ENCODE results near the gene GDF15.

Gene GDF15

GRCh38 chr19:18415178-18415867 lies 29.4 kb downstream of the GDF15 start:
- Histone ChIP-seq H4K20me1 (ENCODE audit: insufficient read depth, low read length, poor library complexity, severe bottlenecking) (peaks cover 4% of the 10 kb centered on the region), H3K4me1 (ENCODE audit: insufficient read depth, low read length, poor library complexity, severe bottlenecking) (peaks cover 51% of the 10 kb centered on the region), H3K4me3 (ENCODE audit: low read length, poor library complexity, severe bottlenecking) (peak overlapping the region; percentile 80), H3K9me2 (replicated peaks; ENCODE audit: low read depth, low read length) (no peaks in the 10 kb centered on the region), H3K36me3 (ENCODE audit: insufficient read depth, low read length) (no peaks in the 10 kb centered on the region), H3K9me3 (ENCODE audit: insufficient read depth, low read depth, low read length) (no peaks in the 10 kb centered on the region), H3F3A (ENCODE audit: low read depth) (peaks cover 17% of the 10 kb centered on the region; the same call in 1 of the 2 replicates), H3K9ac (ENCODE audit: low read depth, low read length, poor library complexity, severe bottlenecking) (peak overlapping the region; percentile 86), H2AFZ (ENCODE audit: low read length) (peak overlapping the region; percentile 66; the same call in 1 of the 2 replicates), H3K27me3 (ENCODE audit: insufficient read depth, low read length, poor library complexity, severe bottlenecking) (no peaks in the 10 kb centered on the region), H3K4me2 (ENCODE audit: low read depth, low read length, poor library complexity, severe bottlenecking) (peak overlapping the region; percentile 88), H3K79me2 (ENCODE audit: insufficient read depth, low read length) (peaks cover 10% of the 10 kb centered on the region)
- TF ChIP-seq CTCF (conservative IDR thresholded peaks at IDR 0.05; ENCODE audit: low read length) (no peak), EZH2phosphoT487 (IDR thresholded peaks at IDR 0.05; ENCODE audit: borderline replicate concordance) (no peak)

- H3K79me2 ChIP-seq (ENCODE audit: insufficient read depth, low read length): peaks cover 24% of the 10 kb centered on the region
- peaks cover 61% of the 10 kb centered on the region for H3K4me1 ChIP-seq (ENCODE audit: insufficient read depth, low read length, poor library complexity, severe bottlenecking)
- peaks cover 14% of the 10 kb centered on the region for H4K20me1 ChIP-seq (ENCODE audit: insufficient read depth, low read length, poor library complexity, severe bottlenecking)
- peak overlapping the region; percentile 88 for H3K4me2 ChIP-seq (ENCODE audit: low read depth, low read length, poor library complexity, severe bottlenecking)
- H3K4me3 ChIP-seq (ENCODE audit: low read length, poor library complexity, severe bottlenecking): peak overlapping the region; percentile 80
- H3F3A ChIP-seq (ENCODE audit: low read depth): peaks cover 17% of the 10 kb centered on the region; the same call in 1 of the 2 replicates
- H2AFZ ChIP-seq (ENCODE audit: low read length): peak overlapping the region; percentile 33
- peak overlapping the region; percentile 86 for H3K9ac ChIP-seq (ENCODE audit: low read depth, low read length, poor library complexity, severe bottlenecking)
- no peaks in the 10 kb centered on the region for H3K9me2 ChIP-seq (replicated peaks; ENCODE audit: low read depth, low read length)
- TF ChIP-seq EZH2phosphoT487 (IDR thresholded peaks at IDR 0.05; ENCODE audit: borderline replicate concordance) (no peak), CTCF (conservative IDR thresholded peaks at IDR 0.05; ENCODE audit: low read length) (no peak)
- H3K27me3 ChIP-seq (ENCODE audit: insufficient read depth, low read length, poor library complexity, severe bottlenecking): no peaks in the 10 kb centered on the region
- H3K36me3 ChIP-seq (ENCODE audit: insufficient read depth, low read length): no peaks in the 10 kb centered on the region
- H3K9me3 ChIP-seq (ENCODE audit: insufficient read depth, low read depth, low read length): no peaks in the 10 kb centered on the region
These were observed 30.9 kb downstream of the GDF15 start for GRCh38 chr19:18416778-18417249.

GRCh38 chr19:18417250-18418028 lies 31.5 kb downstream of the GDF15 start:
- TF ChIP-seq EZH2phosphoT487 (IDR thresholded peaks at IDR 0.05; ENCODE audit: borderline replicate concordance): no peak
- no peak for TF ChIP-seq CTCF (conservative IDR thresholded peaks at IDR 0.05; ENCODE audit: low read length)
- H3K27me3 ChIP-seq (ENCODE audit: insufficient read depth, low read length, poor library complexity, severe bottlenecking): no peaks in the 10 kb centered on the region
- H3K4me3 ChIP-seq (ENCODE audit: low read length, poor library complexity, severe bottlenecking): peak overlapping the region; percentile 80
- H4K20me1 ChIP-seq (ENCODE audit: insufficient read depth, low read length, poor library complexity, severe bottlenecking): peaks cover 18% of the 10 kb centered on the region
- no peaks in the 10 kb centered on the region for H3K9me3 ChIP-seq (ENCODE audit: insufficient read depth, low read depth, low read length)
- H3F3A ChIP-seq (ENCODE audit: low read depth): peaks cover 17% of the 10 kb centered on the region; the same call in 1 of the 2 replicates
- H3K9ac ChIP-seq (ENCODE audit: low read depth, low read length, poor library complexity, severe bottlenecking): peak overlapping the region; percentile 86
- H3K36me3 ChIP-seq (ENCODE audit: insufficient read depth, low read length): no peaks in the 10 kb centered on the region
- H2AFZ ChIP-seq (ENCODE audit: low read length): peak overlapping the region; percentile 33
- peaks cover 64% of the 10 kb centered on the region for H3K4me1 ChIP-seq (ENCODE audit: insufficient read depth, low read length, poor library complexity, severe bottlenecking)
- no peaks in the 10 kb centered on the region for H3K9me2 ChIP-seq (replicated peaks; ENCODE audit: low read depth, low read length)
- H3K4me2 ChIP-seq (ENCODE audit: low read depth, low read length, poor library complexity, severe bottlenecking): peak overlapping the region; percentile 88
- peaks cover 31% of the 10 kb centered on the region for H3K79me2 ChIP-seq (ENCODE audit: insufficient read depth, low read length)

All from Loucy (cell line).